ENCODE results near the gene GRM8. TPM values are rescaled to one million over a fixed set of nuclear protein-coding genes. Genes with fewer than 3 reads are reported as not detected.

Gene GRM8
- total RNA-seq, 1 experiment from 2014 or later, result 0.40 TPM

GRCh38 chr7:127207806-127208205, 44.9 kb downstream of the GRM8 start:
- Mint-ChIP-seq H3K27ac (ENCODE audit: unreplicated experiment) (no peak overlapping the region), H3K27me3 (ENCODE audit: unreplicated experiment) (peaks cover 66% of the 10 kb centered on the region), H3K4me1 (ENCODE audit: low read depth, unreplicated experiment) (no peaks in the 10 kb centered on the region), H3K4me3 (ENCODE audit: low read depth, unreplicated experiment) (no peak overlapping the region), H3K9me3 (ENCODE audit: low read depth, unreplicated experiment) (no peaks in the 10 kb centered on the region), H3K36me3 (ENCODE audit: insufficient read depth, unreplicated experiment) (no peaks in the 10 kb centered on the region)
- CTCF ChIA-PET, result no interaction called here
- intact Hi-C loops (cut with micrococcal nuclease; ENCODE audit: unreplicated experiment), result no loop called here
- TF ChIP-seq CTCF (IDR thresholded peaks at IDR 0.05; ENCODE audit: unreplicated experiment), result no peak
- DNase-seq, result no peak
- BruUV-seq (replicated peaks), result no TSS peak

DNA sequence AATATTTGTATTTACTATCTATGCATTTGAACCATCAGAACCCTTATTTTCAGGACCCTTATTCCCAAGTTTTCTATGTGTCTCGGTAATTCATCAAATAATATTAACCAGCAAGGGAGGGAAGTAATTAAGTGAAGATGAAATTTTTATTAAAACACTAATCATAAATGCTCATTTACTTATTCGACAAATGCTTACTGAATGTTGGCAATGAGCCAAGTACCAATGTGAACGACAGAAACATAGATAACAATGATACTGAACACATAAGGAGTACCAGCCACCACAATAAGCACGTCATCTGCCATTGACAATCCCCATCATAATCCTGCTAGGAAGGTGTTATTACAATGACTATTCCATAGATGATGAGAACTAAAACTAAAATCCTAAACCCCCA, 45.5 kb downstream of the GRM8 start:
- Mint-ChIP-seq H3K36me3 (ENCODE audit: insufficient read depth, unreplicated experiment) (no peaks in the 10 kb centered on the region), H3K4me3 (ENCODE audit: low read depth, unreplicated experiment) (no peak overlapping the region), H3K27me3 (ENCODE audit: unreplicated experiment) (peaks cover 66% of the 10 kb centered on the region), H3K4me1 (ENCODE audit: low read depth, unreplicated experiment) (no peaks in the 10 kb centered on the region), H3K9me3 (ENCODE audit: low read depth, unreplicated experiment) (no peaks in the 10 kb centered on the region), H3K27ac (ENCODE audit: unreplicated experiment) (no peak overlapping the region)
- no peak for DNase-seq
- intact Hi-C loops (cut with micrococcal nuclease; ENCODE audit: unreplicated experiment), result no loop called here
- BruUV-seq (replicated peaks), result no TSS peak
- CTCF ChIA-PET, result no interaction called here
- no peak for TF ChIP-seq CTCF (IDR thresholded peaks at IDR 0.05; ENCODE audit: unreplicated experiment)

DNA sequence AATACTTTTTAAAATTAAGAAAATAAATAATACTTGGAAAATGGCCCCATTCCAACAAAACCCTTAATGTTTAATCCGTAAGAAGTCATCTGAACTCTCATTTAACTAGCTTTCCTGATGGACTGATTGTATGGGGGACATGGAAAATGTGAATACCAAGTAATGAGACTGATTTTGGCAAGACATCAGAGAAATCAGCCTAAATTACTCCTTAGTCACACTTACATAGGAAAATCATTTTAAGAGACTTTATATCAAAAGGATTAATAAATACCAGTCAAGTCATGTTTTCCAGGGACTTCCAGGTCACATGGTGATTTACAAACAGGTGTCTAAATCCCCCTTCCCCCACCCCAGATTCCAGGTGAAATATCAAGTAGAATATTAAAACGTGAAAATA, 58.2 kb downstream of the GRM8 start:
- CTCF ChIA-PET, result interaction anchor here (1.5 kb wide), 1 partner anchor 23 kb away, joined by 3 read pairs; no protein-coding TSS in a partner anchor
- Mint-ChIP-seq H3K27ac (ENCODE audit: unreplicated experiment) (no peak overlapping the region), H3K4me3 (ENCODE audit: low read depth, unreplicated experiment) (no peak overlapping the region), H3K27me3 (ENCODE audit: unreplicated experiment) (peaks cover 38% of the 10 kb centered on the region), H3K36me3 (ENCODE audit: insufficient read depth, unreplicated experiment) (no peaks in the 10 kb centered on the region), H3K4me1 (ENCODE audit: low read depth, unreplicated experiment) (peaks cover 8% of the 10 kb centered on the region), H3K9me3 (ENCODE audit: low read depth, unreplicated experiment) (no peaks in the 10 kb centered on the region)
- TF ChIP-seq CTCF (IDR thresholded peaks at IDR 0.05; ENCODE audit: unreplicated experiment), result no peak
- BruUV-seq (replicated peaks), result no TSS peak
- intact Hi-C loops (cut with micrococcal nuclease; ENCODE audit: unreplicated experiment), result no loop called here
- no peak for DNase-seq

DNA sequence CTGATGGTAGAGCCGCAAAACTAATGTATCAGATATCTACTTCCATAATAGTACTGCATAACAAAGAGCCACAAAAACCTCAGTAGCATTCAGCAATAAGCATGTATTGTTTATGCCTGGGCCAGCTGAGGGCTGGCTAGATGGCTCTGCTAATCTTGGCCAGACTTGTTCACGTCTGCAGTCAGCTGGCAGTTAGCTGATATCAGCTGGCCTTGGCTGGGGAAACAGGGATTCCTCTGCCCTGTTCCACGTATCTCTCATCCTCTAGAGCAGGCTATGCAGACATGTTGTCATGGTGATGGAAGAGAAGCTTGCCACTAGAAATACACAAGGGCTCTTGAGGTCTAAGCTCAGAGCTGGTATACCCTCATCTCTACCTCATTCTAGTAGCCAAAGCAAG, 62.9 kb downstream of the GRM8 start:
- Mint-ChIP-seq H3K4me1 (ENCODE audit: low read depth, unreplicated experiment) (no peaks in the 10 kb centered on the region), H3K27me3 (ENCODE audit: unreplicated experiment) (peaks cover 61% of the 10 kb centered on the region), H3K27ac (ENCODE audit: unreplicated experiment) (no peak overlapping the region), H3K4me3 (ENCODE audit: low read depth, unreplicated experiment) (no peak overlapping the region), H3K9me3 (ENCODE audit: low read depth, unreplicated experiment) (peaks cover 4% of the 10 kb centered on the region), H3K36me3 (ENCODE audit: insufficient read depth, unreplicated experiment) (no peaks in the 10 kb centered on the region)
- CTCF ChIA-PET, result no interaction called here
- no TSS peak for BruUV-seq (replicated peaks)
- no peak for DNase-seq
- intact Hi-C loops (cut with micrococcal nuclease; ENCODE audit: unreplicated experiment), result no loop called here
- no peak for TF ChIP-seq CTCF (IDR thresholded peaks at IDR 0.05; ENCODE audit: unreplicated experiment)
